Left cardiac atrium (tissue), 4 donors: ENCODE results near the gene SPATA19. TPM values are rescaled to one million over a fixed set of nuclear protein-coding genes. Genes with fewer than 3 reads are reported as not detected.

Experiments used
- ATAC-seq, 2 donors: fragments of 200-7000 bp; cut with Tn5 transposase; one replicate each; pipeline ENCODE4 v1.9.1; 2020; ENCODE audit warnings: mild to moderate bottlenecking in 2 of 2, moderate library complexity in 2 of 2
- DNase-seq: peaks from one replicate; pipeline ENCODE4 v3.0.0-alpha.2; 2020
- intact Hi-C, 2 donors: fragments of 100-400 bp; cut with DNase I; formaldehyde crosslinking; loops; one replicate each; pipeline versions ENCODE4 v1.14.1 to v1.15.1; 2022 to 2023
- total RNA-seq, 2 donors: library from RNA; stranded (reverse); fragmentation: NEBNext Ultra II Directional; extraction: Animal tissue kit (Norgen Biotek cat#: 25700); gene quantifications; one replicate each; pipeline ENCODE4 v1.2.1, GENCODE V29; 2021
- donor health status: DM: no; HTN: yes; CAD: no.
- donor health status: DM: no; HTN: yes; CAD: no; lungs with severe emphysema.
- donor health status: DM: yes; HTN: yes; CAD: no.
- donor health status: Dilated cardiomyopathy.

The SPATA19 gene
- total RNA-seq, 2 donors from 2014 or later, result not detected

DNA sequence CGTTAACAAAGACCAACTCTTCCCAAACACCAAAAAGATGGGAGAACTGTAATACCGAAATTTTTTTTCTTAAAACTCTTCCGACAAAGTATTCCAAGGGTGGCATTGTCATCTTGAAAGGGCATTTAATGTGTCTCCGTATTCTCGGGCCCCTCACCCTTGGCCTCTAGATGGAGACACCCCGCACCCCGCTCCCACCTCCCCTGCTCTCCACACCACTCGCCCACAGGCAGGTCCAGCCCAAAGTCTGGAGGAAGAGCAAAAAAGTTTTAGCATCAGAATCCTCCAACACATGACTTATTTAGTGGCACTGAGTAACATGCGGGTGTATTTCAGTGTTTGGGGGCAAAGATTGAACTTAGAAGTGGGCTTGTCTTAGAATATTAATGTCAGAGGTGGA lies 20.7 kb downstream of the SPATA19 start:
- intact Hi-C loops, result loop anchor here in 1 of 2 donors (5.0 kb wide), 1 partner anchor 202 kb away; no protein-coding TSS in a partner anchor
- DNase-seq (no peak), ATAC-seq (no peak)

DNA sequence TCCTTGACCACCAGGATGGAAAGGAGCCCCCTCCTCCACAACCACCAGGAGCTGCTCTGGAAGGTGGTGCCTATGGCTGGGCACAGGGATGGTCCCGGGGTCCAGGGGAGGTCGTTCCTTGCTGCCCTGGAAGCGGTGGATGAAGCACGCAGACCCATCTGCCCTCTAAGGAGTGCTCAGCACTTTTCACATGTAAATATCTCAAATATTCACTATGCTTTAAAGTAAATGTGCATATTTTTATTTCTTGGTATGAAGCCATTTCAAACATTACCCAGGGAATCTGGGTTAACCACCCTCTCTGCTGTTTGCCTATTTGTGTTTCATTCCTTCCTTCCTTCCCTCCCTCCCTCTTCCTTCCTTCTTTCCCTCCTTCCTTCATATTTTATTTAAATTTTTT lies 21.7 kb downstream of the SPATA19 start:
- DNase-seq, result no peak
- no peak for ATAC-seq
- intact Hi-C loops, result loop anchor here in 1 of 2 donors (5.0 kb wide), 1 partner anchor 201 kb away; no protein-coding TSS in a partner anchor

DNA sequence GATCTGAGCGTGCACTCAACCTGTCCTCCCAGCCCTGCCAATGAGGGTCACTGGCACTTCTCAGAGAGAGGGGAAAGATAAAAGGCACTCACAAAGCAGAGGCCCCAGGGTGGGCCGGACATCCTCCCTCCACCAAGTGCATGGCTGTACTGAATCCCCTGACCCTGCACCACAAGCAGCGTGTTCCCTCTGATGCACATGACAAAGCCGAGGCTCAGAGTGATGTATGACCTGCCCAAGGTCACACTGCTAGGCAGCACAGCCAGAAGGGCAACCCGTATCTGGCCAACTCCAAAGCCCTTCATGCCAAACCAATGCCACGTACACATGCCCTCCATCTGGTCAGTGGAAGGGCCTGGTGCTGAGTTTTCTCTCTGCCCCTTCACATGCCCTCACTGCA lies 22.1 kb downstream of the SPATA19 start:
- DNase-seq (no peak), ATAC-seq (no peak)
- intact Hi-C loops, result loop anchor here in 1 of 2 donors (5.0 kb wide), 1 partner anchor 201 kb away; no protein-coding TSS in a partner anchor

DNA sequence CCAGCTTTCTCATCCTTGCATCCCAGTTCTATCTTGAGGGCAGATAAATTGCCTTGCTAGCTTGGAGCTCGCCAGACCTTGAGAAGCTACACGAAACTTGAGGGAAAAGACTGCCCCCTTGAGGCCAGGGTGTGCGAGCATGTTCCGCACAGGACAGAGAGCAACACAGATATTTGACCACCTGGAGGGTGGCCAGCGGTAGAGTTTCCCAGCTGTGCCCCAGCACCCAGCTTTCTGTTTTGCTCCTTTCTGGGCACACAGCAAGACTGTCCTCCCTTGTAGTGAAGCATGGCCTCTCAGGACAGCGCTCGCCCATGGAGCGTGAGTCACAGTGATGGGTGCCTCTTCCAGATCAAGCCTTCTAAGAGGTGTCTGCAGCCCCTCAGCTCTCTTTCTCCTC lies 23.5 kb downstream of the SPATA19 start:
- ATAC-seq (peak; percentile 80 to 87), DNase-seq (peak; percentile 69)
- intact Hi-C loops, result loop anchor here in 1 of 2 donors (5.0 kb wide), 1 partner anchor 199 kb away; no protein-coding TSS in a partner anchor

DNA sequence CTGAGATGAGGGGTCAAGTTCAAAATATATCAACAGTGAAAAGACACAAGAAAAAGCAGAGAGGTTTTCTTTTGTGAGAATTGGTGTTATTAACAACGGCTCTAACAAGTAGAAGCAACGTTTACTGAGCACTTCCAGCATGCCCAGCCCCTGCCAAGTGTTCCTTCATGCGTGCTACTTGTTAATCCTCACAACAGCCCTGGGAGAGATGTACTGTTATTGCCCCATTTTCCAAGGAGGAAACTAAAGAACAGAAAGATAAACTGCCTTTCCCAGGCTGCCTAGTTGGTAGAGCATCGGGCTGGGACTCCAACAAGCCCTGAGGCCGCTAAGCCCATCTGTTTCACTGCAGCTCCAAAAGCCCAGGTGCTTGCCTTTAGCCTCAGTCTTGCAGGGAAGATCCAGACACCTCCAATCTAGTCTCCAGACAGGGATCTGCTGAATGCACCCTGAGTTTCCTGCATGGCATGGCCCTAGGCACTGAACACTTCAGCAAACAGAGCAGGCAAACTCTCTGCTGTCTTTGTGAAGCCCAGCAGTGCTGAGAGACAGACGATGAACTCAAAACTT lies 25.5 kb downstream of the SPATA19 start:
- intact Hi-C loops, result loop anchor here in 1 of 2 donors (5.0 to 10.0 kb wide), 2 partner anchors 125 to 198 kb away; no protein-coding TSS in a partner anchor
- ATAC-seq, result no peak
- no peak for DNase-seq

DNA sequence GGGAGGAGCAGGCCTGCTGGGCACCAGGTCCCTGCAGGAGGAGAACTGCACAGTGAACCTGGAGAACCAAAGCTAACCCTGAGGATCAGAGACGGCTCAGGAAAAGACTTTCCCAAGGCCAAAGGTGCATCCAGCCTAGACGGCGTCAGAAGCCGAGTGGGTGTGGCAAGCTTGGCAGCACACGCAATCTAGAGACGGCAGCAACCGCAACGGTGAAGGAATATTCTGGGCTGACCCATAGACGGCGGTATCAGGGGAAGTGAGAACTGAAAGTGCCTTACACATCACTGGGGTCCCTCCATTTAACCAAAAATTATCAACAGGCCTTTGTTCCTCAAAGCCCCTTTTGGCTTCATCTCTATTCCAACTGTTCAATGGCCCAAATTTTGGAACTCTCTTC lies 26.2 kb downstream of the SPATA19 start:
- ATAC-seq, result no peak
- intact Hi-C loops, result loop anchor here in 1 of 2 donors (10.0 kb wide), 1 partner anchor 124 kb away; no protein-coding TSS in a partner anchor
- DNase-seq, result no peak

DNA sequence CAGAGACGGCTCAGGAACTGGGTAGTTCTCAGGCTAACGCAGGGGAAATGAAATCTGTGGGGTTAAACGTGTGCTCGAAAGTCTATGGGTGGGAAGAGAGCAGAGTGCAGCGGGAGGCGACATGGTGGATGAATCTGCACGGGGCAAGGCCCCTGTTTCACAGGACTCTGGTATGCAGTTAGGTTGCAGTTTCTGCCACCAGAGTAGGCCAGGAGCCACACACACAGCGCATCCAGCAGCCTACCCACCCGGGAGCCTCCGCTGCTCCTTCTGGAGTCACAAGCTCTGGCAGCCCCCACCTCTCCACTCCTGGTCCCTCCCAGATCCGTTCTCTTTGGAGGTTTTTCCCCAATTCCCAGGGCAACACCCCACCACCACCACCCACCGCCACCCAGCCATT lies 27.0 kb downstream of the SPATA19 start:
- ATAC-seq, result no peak
- intact Hi-C loops, result loop anchor here in 1 of 2 donors (10.0 kb wide), 1 partner anchor 124 kb away; no protein-coding TSS in a partner anchor
- DNase-seq, result no peak

DNA sequence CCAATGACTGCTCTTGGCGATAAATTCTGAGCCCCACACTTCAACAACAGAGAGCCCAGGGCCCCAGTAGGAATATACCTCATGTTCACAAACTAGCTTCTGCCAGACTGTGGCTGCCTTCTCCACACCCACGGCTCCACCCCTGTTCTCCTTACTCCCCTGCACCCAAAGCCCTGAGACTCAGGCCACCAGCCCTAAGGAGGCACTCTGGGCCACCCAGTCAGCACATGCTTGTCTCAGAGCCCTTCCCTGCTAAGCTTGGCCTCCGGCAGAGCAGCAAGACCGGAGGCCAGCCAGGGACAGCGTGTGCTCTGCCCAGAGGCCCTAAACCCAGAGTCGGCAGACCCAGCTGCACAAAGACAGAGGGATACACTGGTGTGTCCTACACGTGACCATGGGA lies 27.9 kb downstream of the SPATA19 start:
- intact Hi-C loops, result loop anchor here in 1 of 2 donors (10.0 kb wide), 1 partner anchor 123 kb away; no protein-coding TSS in a partner anchor
- ATAC-seq (peak in 1 of 2 donors; percentile 23), DNase-seq (no peak)

DNA sequence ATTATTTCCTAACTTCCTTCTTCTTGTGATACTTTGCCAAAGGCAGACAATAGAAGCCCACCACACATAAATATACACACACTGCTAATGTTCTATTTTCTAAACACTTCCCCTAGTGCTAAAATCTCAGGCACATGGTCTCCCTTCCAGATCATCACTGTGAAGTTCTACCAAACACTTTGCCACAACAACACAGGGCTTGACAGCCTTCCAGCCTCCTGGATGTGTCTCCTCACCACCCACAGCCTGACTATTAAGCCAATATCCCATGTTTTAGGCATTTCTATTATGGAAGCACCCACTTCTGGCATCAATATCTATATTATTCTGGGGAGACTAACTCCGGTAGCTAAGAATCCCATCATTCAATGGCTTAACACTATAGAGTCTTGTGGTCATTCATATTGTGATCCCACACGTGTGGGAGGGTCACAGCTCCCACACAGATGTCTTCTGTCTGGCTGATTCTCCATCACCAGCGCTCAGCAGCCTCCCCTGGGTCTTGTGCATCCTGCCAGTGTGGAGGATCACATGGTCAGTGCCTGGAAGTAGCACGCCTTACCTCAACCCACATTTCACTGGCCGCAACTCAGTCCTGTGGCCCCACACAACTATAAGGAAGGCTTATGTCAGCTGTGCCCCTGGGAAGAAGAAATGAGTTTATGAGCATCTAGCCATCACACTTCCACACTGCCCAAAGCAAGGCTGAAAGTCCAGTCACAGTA lies 29.0 kb downstream of the SPATA19 start:
- no peak for ATAC-seq
- intact Hi-C loops, result loop anchor here in 1 of 2 donors (10.0 kb wide), 1 partner anchor 122 kb away; no protein-coding TSS in a partner anchor
- no peak for DNase-seq

DNA sequence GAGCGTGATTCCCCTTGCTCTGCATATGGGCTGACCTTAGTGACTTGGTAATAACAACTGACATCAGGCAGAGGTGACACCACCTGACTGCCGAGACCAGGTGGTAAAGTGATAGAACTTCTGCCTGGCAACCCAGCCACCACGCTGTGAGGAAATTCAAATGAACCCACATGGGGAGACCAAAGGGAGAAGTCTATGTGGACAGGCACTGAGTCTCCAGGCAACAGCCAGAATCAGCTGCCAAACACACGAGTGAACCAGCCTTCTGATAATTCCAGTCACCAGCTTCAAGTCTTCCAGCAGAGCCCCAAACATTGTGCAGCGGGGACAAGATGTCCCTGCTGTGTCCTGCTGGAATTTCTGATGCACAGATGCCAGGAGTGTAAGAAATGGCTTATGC lies 29.7 kb downstream of the SPATA19 start:
- intact Hi-C loops, result loop anchor here in 1 of 2 donors (10.0 kb wide), 1 partner anchor 121 kb away; no protein-coding TSS in a partner anchor
- ATAC-seq (no peak), DNase-seq (no peak)

DNA sequence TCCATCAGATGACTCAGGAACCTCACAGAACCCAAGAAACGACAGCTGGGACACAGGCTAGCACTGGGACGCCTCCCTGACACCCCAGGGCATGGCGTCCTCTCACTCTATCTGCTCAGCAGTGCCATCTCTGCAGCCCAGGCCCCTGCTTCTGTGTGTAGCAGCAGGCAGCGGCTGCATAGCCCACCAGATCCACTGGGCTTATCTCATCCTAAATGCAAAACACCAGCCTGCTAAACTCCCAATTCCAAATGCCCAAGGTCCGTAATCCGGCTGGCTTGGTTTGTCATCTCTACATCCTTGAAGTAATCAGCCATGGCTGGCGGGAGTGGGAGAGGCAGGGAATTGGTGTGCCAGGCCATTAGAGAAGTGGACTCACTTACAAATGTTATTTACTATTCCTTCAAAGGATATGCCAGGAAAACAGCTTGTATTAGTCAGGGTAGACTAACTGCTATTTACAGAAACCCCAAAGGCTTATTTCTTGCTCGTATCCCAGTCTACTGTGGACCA lies 30.7 kb downstream of the SPATA19 start:
- intact Hi-C loops, result loop anchor here in 1 of 2 donors (10.0 kb wide), 1 partner anchor 120 kb away; no protein-coding TSS in a partner anchor
- no peak for ATAC-seq
- DNase-seq, result no peak

DNA sequence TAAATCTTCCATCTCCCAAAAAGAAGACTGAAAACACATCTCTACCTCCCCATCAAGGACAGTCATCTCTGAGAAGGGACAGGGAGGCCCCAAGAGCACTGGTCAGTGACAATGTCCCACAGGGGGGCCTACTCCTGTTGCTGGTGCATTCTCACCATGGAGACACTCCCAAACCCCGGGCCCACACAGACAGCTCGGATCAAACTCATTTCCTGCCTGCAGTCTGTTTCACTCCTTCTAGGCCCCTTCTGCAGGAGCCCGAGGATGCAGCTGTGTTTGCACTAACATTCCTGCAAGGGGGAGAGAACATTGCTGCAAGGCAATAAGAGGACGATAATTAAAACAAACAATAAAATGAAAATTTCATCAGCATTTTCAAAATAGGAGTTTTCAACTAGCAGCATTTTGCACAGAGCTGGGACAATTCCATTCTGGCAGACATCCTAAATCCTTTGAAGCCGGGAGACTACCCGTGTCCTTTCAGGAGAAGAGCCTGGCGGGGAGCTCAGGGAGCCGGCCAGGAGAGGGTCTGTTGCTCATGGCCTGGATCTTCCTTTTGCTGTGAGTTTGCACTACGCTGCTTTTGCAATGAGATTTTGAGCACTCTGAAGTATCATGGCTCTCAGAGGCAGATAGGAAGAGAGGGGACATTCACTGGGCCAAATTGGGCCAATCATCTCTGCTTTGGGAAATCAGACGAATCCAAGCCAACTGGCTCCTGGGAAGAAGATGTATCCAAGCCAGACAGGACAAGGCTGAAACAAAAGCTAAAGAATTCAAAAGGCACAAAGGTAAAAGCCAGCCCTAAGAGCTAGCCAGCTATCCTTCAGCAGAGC lies 33.2 kb downstream of the SPATA19 start:
- ATAC-seq (no peak), DNase-seq (no peak)
- intact Hi-C loops, result loop anchor here in 1 of 2 donors (10.0 kb wide), 1 partner anchor 117 kb away; no protein-coding TSS in a partner anchor

DNA sequence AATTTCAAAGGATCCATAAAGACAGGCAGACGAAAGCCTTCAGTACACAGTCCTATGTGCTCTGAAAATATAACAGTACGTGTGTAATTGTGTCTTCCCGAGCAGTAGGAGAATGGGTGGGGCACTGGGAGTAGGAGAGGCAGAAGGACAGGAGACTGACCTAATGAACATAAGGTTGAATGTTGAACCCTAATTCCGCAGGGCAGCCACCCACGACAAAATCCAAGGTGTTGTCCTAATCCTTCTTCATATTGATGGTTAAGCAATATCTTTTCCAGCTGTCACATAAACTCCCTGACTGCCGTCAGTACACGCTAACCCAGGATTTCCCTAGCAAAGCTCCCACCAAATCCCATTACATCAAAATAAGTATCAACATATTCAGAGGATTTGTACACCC lies 34.5 kb downstream of the SPATA19 start:
- no peak for ATAC-seq
- intact Hi-C loops, result loop anchor here in 1 of 2 donors (10.0 kb wide), 1 partner anchor 116 kb away; no protein-coding TSS in a partner anchor
- no peak for DNase-seq

DNA sequence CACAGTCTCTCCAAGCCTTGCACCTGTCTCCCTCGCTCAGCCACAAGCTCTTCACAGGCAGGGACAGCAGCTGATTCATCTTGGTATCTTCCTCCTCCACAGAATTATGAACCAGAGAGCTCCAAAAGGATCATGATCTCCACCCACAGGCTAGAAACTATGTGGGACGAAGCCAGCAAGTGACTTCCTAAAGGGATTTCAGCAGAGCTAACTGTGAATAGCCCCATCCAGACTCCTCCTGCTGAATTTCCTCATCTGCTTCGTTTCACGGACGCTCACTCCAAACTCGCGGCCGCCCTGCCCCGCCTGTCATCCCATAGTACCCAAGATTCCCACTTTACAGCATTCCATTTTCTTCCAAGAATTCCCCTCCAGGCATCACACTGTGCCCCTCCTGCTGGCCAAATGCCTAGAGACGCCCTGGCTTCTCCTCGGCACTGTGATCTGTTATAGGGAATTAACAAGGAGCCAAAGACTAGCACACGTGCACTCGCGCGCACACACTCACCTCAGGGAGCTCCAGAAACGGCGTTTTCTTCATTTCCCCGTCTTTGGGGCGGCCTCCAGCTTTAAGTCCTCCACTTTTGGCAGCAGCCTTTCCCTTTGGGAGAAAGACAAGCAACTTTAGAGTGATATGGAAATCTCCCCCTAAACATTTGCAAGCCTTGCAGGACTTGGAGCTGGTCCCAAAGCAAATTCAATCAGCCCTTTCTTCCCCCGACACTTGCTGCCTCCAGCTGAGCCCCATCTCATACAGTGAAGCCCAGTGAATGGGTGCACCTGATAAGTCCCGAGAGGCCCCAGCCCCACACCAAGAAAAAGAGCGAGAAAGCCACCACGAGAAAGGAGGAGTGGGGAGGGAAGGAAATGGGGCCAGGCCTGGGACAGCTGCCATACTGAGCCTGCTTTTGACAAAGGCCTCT lies 35.5 kb downstream of the SPATA19 start:
- peak in 1 of 2 donors; percentile 80 for ATAC-seq
- intact Hi-C loops, result loop anchor here in 1 of 2 donors (10.0 kb wide), 1 partner anchor 115 kb away; no protein-coding TSS in a partner anchor
- DNase-seq, result no peak

DNA sequence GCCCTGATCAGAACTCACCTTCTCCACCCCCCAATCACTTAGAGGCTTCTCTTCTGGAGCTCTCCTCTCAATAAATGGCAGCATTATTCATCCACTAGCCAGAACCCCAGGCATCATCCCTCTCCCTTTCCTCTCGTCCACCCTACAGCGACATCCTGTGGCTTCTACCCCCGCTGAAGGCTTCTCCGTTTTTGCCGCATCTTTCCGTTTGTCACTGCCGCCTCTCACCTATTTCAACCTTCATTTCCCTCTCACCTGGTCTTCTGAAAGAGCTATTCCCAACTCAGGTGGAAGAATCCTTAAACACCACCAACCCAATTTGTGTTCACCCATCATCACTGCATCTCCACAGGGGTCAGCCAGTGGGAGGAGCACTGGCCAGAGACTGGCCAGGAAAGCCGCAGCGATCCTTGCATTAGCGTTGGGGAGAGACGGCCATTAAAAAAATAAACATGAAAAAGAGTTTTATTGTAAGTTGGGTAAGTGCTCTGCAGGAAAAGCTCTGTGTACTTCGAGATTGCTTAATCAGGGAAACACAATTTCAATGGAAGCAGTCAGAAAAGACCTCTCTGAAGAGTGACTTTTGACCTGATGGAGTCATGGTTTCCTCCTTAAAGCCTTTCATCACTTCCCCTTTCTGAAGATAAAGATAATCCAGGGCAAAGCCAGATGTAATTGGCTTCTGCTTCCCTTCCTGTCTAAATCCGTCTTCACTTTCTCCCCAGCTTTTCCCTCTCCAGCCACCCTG lies 36.7 kb downstream of the SPATA19 start:
- DNase-seq, result no peak
- intact Hi-C loops, result no loop called here
- peak in 1 of 2 donors; percentile 76 for ATAC-seq

DNA sequence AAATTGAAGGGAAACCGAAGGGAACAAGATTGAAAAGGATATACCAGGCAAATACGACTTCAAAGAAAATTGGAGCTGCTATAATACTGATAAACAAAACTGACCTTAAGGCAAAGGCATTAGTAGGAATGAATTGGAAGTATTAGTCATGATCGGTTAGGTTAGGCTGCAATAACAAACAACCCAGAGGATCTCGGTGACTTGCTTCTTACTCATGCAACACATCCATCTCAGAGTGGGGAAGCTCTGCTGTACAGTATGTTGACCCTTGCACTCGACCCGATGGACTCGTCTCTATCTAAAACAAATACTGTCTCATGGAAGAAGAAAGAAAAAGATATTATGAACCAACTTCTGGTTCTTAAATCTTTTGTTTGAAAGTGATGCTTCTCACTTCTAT lies 42.3 kb downstream of the SPATA19 start:
- intact Hi-C loops, result no loop called here
- ATAC-seq, result no peak
- DNase-seq, result no peak

DNA sequence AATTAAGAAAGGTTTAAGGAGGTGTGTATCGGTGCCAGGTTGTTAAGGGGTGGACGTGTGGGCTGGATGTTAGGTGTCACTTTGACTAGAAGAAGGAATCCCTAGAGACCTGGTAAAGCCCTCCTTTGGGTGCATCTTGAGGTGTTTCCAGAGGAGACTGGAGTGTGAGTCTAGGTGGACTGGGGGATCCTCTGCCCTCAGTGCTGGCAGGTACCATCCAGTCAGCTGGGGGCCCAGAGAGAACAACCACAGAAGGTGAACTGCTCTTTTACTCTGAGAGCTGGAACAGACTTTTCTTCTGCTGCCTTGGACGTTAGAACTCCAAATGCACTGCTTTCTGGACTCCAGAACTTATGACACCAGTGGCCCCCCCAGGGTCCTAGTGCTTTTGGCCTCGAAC lies 44.0 kb downstream of the SPATA19 start:
- DNase-seq, result no peak
- intact Hi-C loops, result no loop called here
- no peak for ATAC-seq
